ENCODE measurements around the gene HDDC3. TPM values are rescaled to one million over a fixed set of nuclear protein-coding genes. Genes with fewer than 3 reads are reported as not detected.

HDDC3 gene
- total and polyA plus RNA-seq, 9 of the 15 experiments (the other 6 are each of a cell fraction or from before 2014, with no cell fraction given), result 14.9 to 55.8 (median 36.9) TPM

GRCh38 chr15:90901175-90902039 is 30.9 kb downstream of the HDDC3 start (continued):
- TF ChIP-seq NFATC3 (IDR thresholded peaks at IDR 0.05) (peak; percentile 81; the same call in 1 of the 2 replicates), ESRRB (CRISPR knock-in tag; IDR thresholded peaks at IDR 0.05; ENCODE audit: borderline replicate concordance) (no peak), FOXA3 (CRISPR knock-in tag; conservative IDR thresholded peaks at IDR 0.05 in 1 of 2, IDR thresholded peaks at IDR 0.05 in 1 of 2) (peak in 1 of 2 experiments; percentile 63; a peak in 2 of 4 replicates), EWSR1 (IDR thresholded peaks at IDR 0.05; ENCODE audit: borderline replicate concordance, low read depth, partially characterized antibody) (no peak), STAT5B (CRISPR knock-in tag; IDR thresholded peaks at IDR 0.05) (no peak), ILF3 (IDR thresholded peaks at IDR 0.05; ENCODE audit: borderline replicate concordance) (peak; percentile 88; the same call in 1 of the 2 replicates), GTF2B (IDR thresholded peaks at IDR 0.05; ENCODE audit: extremely low read depth, insufficient read length) (no peak), HSF4 (CRISPR knock-in tag; IDR thresholded peaks at IDR 0.05; ENCODE audit: borderline replicate concordance) (no peak; the same call in 1 of the 2 replicates), HDAC2 (IDR thresholded peaks at IDR 0.05) (no peak; the same call in 1 of the 2 replicates), NFE2L1 (tag; IDR thresholded peaks at IDR 0.05; ENCODE audit: borderline replicate concordance, low read depth) (no peak), TAF1 (IDR thresholded peaks at IDR 0.05; ENCODE audit: control insufficient read depth, extremely low read depth, insufficient read depth, low read length, severe bottlenecking) (peak; percentile 51), ZNF561 (CRISPR knock-in tag; conservative IDR thresholded peaks at IDR 0.05) (no peak), ZNF311 (CRISPR knock-in tag; IDR thresholded peaks at IDR 0.05) (peak; percentile 91), ZNF165 (CRISPR knock-in tag; IDR thresholded peaks at IDR 0.05; ENCODE audit: borderline replicate concordance) (no peak), TCF7 (IDR thresholded peaks at IDR 0.05; ENCODE audit: borderline replicate concordance) (peak; percentile 87; the same call in 1 of the 2 replicates), HOXB6 (CRISPR knock-in tag; IDR thresholded peaks at IDR 0.05; ENCODE audit: borderline replicate concordance) (no peak), MAFG (tag; conservative IDR thresholded peaks at IDR 0.05) (peak; percentile 85), ATF6 (CRISPR knock-in tag; IDR thresholded peaks at IDR 0.05) (no peak), LARP7 (IDR thresholded peaks at IDR 0.05) (no peak), RCOR1 (IDR thresholded peaks at IDR 0.05; ENCODE audit: borderline replicate concordance in 1 of 2, low read depth in 2 of 2, low read length in 2 of 2) (peak; percentile 76 to 96; a peak in 3 of 4 replicates), ZNF3 (CRISPR knock-in tag; IDR thresholded peaks at IDR 0.05) (no peak), UBTF (IDR thresholded peaks at IDR 0.05; ENCODE audit: borderline replicate concordance in 1 of 2, low read depth in 2 of 2, low read length in 2 of 2) (no peak)
